Type B pancreatic cell (in vitro differentiated cells): Measurements from ENCODE around the gene FPR3. TPM values are rescaled to one million over a fixed set of nuclear protein-coding genes. Genes with fewer than 3 reads are reported as not detected.
A peak's percentile ranks its signal among the peaks of the same experiment; 100 is the strongest.
"Not testable (repeated sequence)": the region's sequence is repeated elsewhere in the genome, so short reads cannot be mapped to it uniquely, and the experiment has no call there.

ENCODE experiments used
- DNase-seq: peaks from one replicate; pipeline ENCODE4 v3.0.0; 2021; ENCODE audit warnings: mixed read lengths; ENCODE audit not compliant: unreplicated experiment; ENCODE audit errors: extremely low spot score
- H3K27ac Mint-ChIP-seq: 2 replicates; pipeline ENCODE4 v1.8.0; 2021; ENCODE audit warnings: mild to moderate bottlenecking, mixed read lengths
- H3K27me3 Mint-ChIP-seq: 2 replicates; pipeline ENCODE4 v1.8.0; 2021; ENCODE audit warnings: mixed read lengths
- H3K36me3 Mint-ChIP-seq: 2 replicates; pipeline ENCODE4 v1.8.0; 2021; ENCODE audit warnings: mixed read lengths
- H3K4me1 Mint-ChIP-seq: one replicate; pipeline ENCODE4 v1.8.0; 2021; ENCODE audit warnings: mixed read lengths; ENCODE audit not compliant: unreplicated experiment
- H3K4me3 Mint-ChIP-seq: 2 replicates; pipeline ENCODE4 v1.8.0; 2021; ENCODE audit warnings: mild to moderate bottlenecking, mixed read lengths
- H3K9me3 Mint-ChIP-seq: 2 replicates; pipeline ENCODE4 v1.8.0; 2021; ENCODE audit warnings: mixed read lengths
- total RNA-seq: library from RNA; stranded (reverse); gene quantifications from 2 replicates; pipeline ENCODE4 v1.2.1, GENCODE V29; 2021; ENCODE audit warnings: low replicate concordance
- TF ChIP-seq, protein P1 (sequence below): fragments of 200-600 bp; sonication (generic); conservative IDR thresholded peaks from 2 replicates; pipeline ENCODE4 v1.5.0; 2021; ENCODE audit warnings: antibody characterized with exemption, mild to moderate bottlenecking

The FPR3 gene
- total RNA-seq, 1 donor from 2014 or later, result not detected

DNA sequence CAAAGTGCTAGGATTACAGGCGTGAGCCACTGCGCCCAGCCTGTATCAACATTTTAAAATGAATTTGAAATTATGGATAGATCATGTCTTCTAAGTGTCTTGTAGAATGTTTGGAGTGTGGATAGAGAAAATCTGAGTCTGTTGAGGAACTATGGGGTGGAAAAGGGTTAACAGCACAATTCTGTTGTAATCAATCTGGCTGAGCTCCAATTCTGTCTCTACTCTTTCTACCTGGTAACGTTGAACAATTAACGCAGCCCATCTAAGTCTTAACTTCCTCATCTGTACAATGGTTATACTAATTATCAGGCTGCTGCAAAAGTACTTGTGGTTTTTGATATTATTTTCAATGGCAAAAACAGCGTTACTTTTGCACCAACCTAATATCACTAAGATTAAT is 29.9 kb upstream of the FPR3 start:
- TF ChIP-seq, protein P1, sequence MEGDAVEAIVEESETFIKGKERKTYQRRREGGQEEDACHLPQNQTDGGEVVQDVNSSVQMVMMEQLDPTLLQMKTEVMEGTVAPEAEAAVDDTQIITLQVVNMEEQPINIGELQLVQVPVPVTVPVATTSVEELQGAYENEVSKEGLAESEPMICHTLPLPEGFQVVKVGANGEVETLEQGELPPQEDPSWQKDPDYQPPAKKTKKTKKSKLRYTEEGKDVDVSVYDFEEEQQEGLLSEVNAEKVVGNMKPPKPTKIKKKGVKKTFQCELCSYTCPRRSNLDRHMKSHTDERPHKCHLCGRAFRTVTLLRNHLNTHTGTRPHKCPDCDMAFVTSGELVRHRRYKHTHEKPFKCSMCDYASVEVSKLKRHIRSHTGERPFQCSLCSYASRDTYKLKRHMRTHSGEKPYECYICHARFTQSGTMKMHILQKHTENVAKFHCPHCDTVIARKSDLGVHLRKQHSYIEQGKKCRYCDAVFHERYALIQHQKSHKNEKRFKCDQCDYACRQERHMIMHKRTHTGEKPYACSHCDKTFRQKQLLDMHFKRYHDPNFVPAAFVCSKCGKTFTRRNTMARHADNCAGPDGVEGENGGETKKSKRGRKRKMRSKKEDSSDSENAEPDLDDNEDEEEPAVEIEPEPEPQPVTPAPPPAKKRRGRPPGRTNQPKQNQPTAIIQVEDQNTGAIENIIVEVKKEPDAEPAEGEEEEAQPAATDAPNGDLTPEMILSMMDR, result no peak
- Mint-ChIP-seq H3K27ac (no peak overlapping the region), H3K36me3 (no peaks in the 10 kb centered on the region), H3K9me3 (no peaks in the 10 kb centered on the region), H3K4me1 (no peaks in the 10 kb centered on the region), H3K27me3 (peaks cover 33% of the 10 kb centered on the region), H3K4me3 (no peak overlapping the region)
- no peak for DNase-seq

GRCh38 chr19:51766461-51766860 is 28.5 kb upstream of the FPR3 start:
- H3K4me3 Mint-ChIP-seq, result no peak overlapping the region
- H3K27ac Mint-ChIP-seq, result no peak overlapping the region
- no peaks in the 10 kb centered on the region for H3K4me1 Mint-ChIP-seq
- peaks cover 37% of the 10 kb centered on the region for H3K27me3 Mint-ChIP-seq
- H3K9me3 Mint-ChIP-seq, result no peaks in the 10 kb centered on the region
- H3K36me3 Mint-ChIP-seq, result no peaks in the 10 kb centered on the region
- TF ChIP-seq, protein P1, result no peak
- no peak for DNase-seq

GRCh38 chr19:51771376-51772130 is 23.4 kb upstream of the FPR3 start:
- H3K27me3 Mint-ChIP-seq, result peaks cover 37% of the 10 kb centered on the region
- DNase-seq, result no peak
- no peaks in the 10 kb centered on the region for H3K9me3 Mint-ChIP-seq
- no peaks in the 10 kb centered on the region for H3K4me1 Mint-ChIP-seq
- H3K36me3 Mint-ChIP-seq, result no peaks in the 10 kb centered on the region
- no peak overlapping the region for H3K4me3 Mint-ChIP-seq
- TF ChIP-seq, protein P1, result no peak
- no peak overlapping the region for H3K27ac Mint-ChIP-seq

GRCh38 chr19:51772977-51773376 is 22.0 kb upstream of the FPR3 start:
- H3K4me3 Mint-ChIP-seq, result no peak overlapping the region
- no peaks in the 10 kb centered on the region for H3K4me1 Mint-ChIP-seq
- TF ChIP-seq, protein P1, result no peak
- H3K9me3 Mint-ChIP-seq, result no peaks in the 10 kb centered on the region
- peaks cover 36% of the 10 kb centered on the region for H3K27me3 Mint-ChIP-seq
- no peak overlapping the region for H3K27ac Mint-ChIP-seq
- no peaks in the 10 kb centered on the region for H3K36me3 Mint-ChIP-seq
- DNase-seq, result no peak

GRCh38 chr19:51776561-51776960 is 18.4 kb upstream of the FPR3 start:
- H3K36me3 Mint-ChIP-seq, H3K4me3 Mint-ChIP-seq, H3K4me1 Mint-ChIP-seq, H3K9me3 Mint-ChIP-seq, H3K27ac Mint-ChIP-seq, DNase-seq: not testable (repeated sequence)
- H3K27me3 Mint-ChIP-seq, result peaks cover 55% of the 10 kb centered on the region

DNA sequence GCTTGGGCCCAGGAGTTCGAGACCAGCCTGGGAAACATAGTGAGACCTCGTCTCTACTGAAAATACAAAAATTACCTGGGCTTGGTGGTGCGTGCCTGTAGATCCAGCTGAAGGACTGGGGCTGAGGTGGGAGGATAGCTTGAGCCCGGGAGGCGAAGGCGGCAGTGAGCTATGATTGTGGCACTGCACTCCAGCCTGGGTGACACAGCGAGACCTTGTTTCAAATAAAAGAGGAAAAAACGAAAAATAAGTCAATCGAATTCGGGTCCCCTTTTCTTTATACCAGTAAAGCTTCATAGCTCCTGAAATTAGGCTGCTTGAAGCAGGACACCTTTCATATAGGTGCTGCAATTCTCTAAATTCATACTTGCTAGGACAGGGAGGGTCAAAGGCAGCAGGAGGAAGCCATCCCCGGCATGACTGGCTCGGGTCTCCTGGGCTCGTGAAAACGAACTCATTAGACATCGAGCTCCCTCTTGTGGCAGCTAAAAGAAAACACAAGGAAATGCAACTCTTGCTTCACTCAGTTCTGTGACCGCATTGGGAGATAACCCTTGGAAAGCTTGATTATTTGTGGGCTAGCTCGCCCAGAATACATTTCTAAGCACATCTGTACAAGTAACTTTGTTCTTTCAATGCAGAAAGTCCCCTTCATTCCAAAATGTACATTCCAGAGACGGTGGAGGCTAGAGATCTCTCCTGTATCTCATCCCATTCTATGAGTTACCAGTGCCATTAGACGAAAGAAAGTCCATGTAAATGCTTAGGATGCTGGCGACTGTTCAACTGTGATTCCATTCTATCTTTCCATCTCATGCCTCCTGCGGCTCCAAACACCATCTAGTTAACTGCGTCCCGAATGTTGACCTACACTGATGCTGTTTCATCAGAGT is 17.1 kb upstream of the FPR3 start:
- H3K4me3 Mint-ChIP-seq, result no peak overlapping the region
- H3K27me3 Mint-ChIP-seq, result peaks cover 58% of the 10 kb centered on the region
- no peaks in the 10 kb centered on the region for H3K9me3 Mint-ChIP-seq
- no peaks in the 10 kb centered on the region for H3K36me3 Mint-ChIP-seq
- no peak for DNase-seq
- no peaks in the 10 kb centered on the region for H3K4me1 Mint-ChIP-seq
- H3K27ac Mint-ChIP-seq, result no peak overlapping the region
- TF ChIP-seq, protein P1, result peak; percentile 83
